Astrocyte (in vitro differentiated cells and primary cell): ENCODE measurements around the gene PRRT1B. TPM values are rescaled to one million over a fixed set of nuclear protein-coding genes. Genes with fewer than 3 reads are reported as not detected.

Experiments used
- DNase-seq: peaks from one replicate; pipeline ENCODE4 v3.0.0-alpha.2; 2010; ENCODE audit warnings: low read depth
- FAIRE-seq: peaks from 2 replicates; lab custom pipeline; 2011; peaks lifted over from hg19 to GRCh38; lab: Jason Lieb, UNC
- H2AFZ ChIP-seq: 2 replicates; pipeline ENCODE4 v1.6.0; 2012; ENCODE audit warnings: low read depth, low read length, inconsistent platforms
- H3K27ac ChIP-seq: 2 replicates; pipeline ENCODE4 v1.5.1; 2011; ENCODE audit warnings: low read depth, low read length, inconsistent platforms
- H3K27me3 ChIP-seq: 2 replicates; pipeline ENCODE4 v1.6.0; 2011; ENCODE audit warnings: low read length, inconsistent platforms; ENCODE audit not compliant: insufficient read depth
- H3K36me3 ChIP-seq: 2 replicates; pipeline ENCODE4 v1.5.1; 2011; ENCODE audit warnings: low read length, inconsistent platforms; ENCODE audit not compliant: insufficient read depth
- H3K4me1 ChIP-seq: 2 replicates; pipeline ENCODE4 v1.5.1; 2011; ENCODE audit warnings: low read length, inconsistent platforms; ENCODE audit not compliant: insufficient read depth
- H3K4me2 ChIP-seq: 2 replicates; pipeline ENCODE4 v1.6.0; 2012; ENCODE audit warnings: low read length, inconsistent platforms
- H3K4me3 ChIP-seq: 2 replicates; pipeline ENCODE4 v1.5.1; 2011; ENCODE audit warnings: low read depth, mild to moderate bottlenecking, low read length, inconsistent platforms; ENCODE audit not compliant: insufficient read depth
- H3K79me2 ChIP-seq: 2 replicates; pipeline ENCODE4 v1.6.0; 2012; ENCODE audit warnings: mild to moderate bottlenecking, low read length, inconsistent platforms; ENCODE audit not compliant: insufficient read depth
- H3K9ac ChIP-seq: 2 replicates; pipeline ENCODE4 v1.6.0; 2012; ENCODE audit warnings: mild to moderate bottlenecking, low read length, inconsistent platforms
- H3K9me3 ChIP-seq: 2 replicates; pipeline ENCODE4 v1.5.1; 2012; ENCODE audit warnings: low read depth, mild to moderate bottlenecking, low read length, inconsistent platforms; ENCODE audit not compliant: insufficient read depth
- H4K20me1 ChIP-seq: 2 replicates; pipeline ENCODE4 v1.6.0; 2012; ENCODE audit warnings: low read length, inconsistent platforms; ENCODE audit not compliant: insufficient read depth
- H3K27ac Mint-ChIP-seq: one replicate; pipeline ENCODE4 v1.8.0; 2021; ENCODE audit warnings: mild to moderate bottlenecking, mixed read lengths; ENCODE audit not compliant: unreplicated experiment
- H3K27me3 Mint-ChIP-seq: one replicate; pipeline ENCODE4 v1.8.0; 2021; ENCODE audit warnings: low read depth, mixed read lengths; ENCODE audit not compliant: unreplicated experiment
- H3K36me3 Mint-ChIP-seq: one replicate; pipeline ENCODE4 v1.8.0; 2021; ENCODE audit warnings: low read depth, mixed read lengths; ENCODE audit not compliant: unreplicated experiment
- H3K4me1 Mint-ChIP-seq: one replicate; pipeline ENCODE4 v1.8.0; 2021; ENCODE audit warnings: low read depth, mixed read lengths; ENCODE audit not compliant: unreplicated experiment
- H3K4me3 Mint-ChIP-seq: one replicate; pipeline ENCODE4 v1.8.0; 2021; ENCODE audit warnings: mild to moderate bottlenecking, moderate library complexity, mixed read lengths; ENCODE audit not compliant: unreplicated experiment
- H3K9me3 Mint-ChIP-seq: one replicate; pipeline ENCODE4 v1.8.0; 2021; ENCODE audit warnings: mild to moderate bottlenecking, mixed read lengths; ENCODE audit not compliant: unreplicated experiment
- EZH2 ChIP-seq: IDR thresholded peaks from 2 replicates; pipeline ENCODE4 v1.6.1; 2012; ENCODE audit warnings: mild to moderate bottlenecking, low read length, inconsistent platforms; ENCODE audit not compliant: insufficient read depth
- total RNA-seq: library from RNA; stranded (reverse); gene quantifications from 2 replicates; pipeline ENCODE4 v1.2.1, GENCODE V29; 2021
- TF ChIP-seq, protein P1 (sequence below): IDR thresholded peaks from 2 replicates; pipeline ENCODE4 v1.5.1; 2011; ENCODE audit warnings: low read depth, mild to moderate bottlenecking, inconsistent platforms, low read length, moderate library complexity; ENCODE audit not compliant: insufficient read depth

Gene PRRT1B
- total RNA-seq, 1 donor from 2014 or later, result not detected

DNA sequence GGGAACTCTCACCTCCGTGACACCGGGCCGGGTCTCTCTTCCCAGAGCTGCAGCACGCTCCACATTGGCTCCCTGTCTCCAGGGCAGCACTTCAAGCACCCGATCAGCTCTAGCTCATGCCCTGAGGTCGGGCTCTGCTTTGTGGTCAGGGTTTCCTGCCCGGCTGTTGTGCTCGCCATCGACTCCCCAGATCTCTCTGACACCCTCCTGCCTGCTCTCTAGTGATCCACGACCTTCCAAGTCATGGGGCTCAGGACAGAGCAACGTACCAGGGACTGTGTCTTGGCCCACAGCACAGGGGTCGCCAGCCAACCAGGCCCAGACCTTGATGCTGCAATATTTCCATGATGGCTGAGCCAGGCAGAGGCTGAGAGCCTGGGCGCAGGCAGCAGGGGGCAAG lies 45.1 kb downstream of the PRRT1B start:
- peak overlapping the region; percentile 78 for H3K4me3 Mint-ChIP-seq
- no peak overlapping the region for H3K27ac ChIP-seq
- no peak for TF ChIP-seq EZH2
- TF ChIP-seq, protein P1, sequence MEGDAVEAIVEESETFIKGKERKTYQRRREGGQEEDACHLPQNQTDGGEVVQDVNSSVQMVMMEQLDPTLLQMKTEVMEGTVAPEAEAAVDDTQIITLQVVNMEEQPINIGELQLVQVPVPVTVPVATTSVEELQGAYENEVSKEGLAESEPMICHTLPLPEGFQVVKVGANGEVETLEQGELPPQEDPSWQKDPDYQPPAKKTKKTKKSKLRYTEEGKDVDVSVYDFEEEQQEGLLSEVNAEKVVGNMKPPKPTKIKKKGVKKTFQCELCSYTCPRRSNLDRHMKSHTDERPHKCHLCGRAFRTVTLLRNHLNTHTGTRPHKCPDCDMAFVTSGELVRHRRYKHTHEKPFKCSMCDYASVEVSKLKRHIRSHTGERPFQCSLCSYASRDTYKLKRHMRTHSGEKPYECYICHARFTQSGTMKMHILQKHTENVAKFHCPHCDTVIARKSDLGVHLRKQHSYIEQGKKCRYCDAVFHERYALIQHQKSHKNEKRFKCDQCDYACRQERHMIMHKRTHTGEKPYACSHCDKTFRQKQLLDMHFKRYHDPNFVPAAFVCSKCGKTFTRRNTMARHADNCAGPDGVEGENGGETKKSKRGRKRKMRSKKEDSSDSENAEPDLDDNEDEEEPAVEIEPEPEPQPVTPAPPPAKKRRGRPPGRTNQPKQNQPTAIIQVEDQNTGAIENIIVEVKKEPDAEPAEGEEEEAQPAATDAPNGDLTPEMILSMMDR, result no peak
- no peak for DNase-seq
- H3K27me3 ChIP-seq, result no peaks in the 10 kb centered on the region
- no peak overlapping the region for H3K9ac ChIP-seq
- H4K20me1 ChIP-seq, result peaks cover 3% of the 10 kb centered on the region
- peaks cover 24% of the 10 kb centered on the region for H3K36me3 Mint-ChIP-seq
- H3K4me1 Mint-ChIP-seq, result peaks cover 24% of the 10 kb centered on the region
- no peaks in the 10 kb centered on the region for H3K27me3 Mint-ChIP-seq
- no peaks in the 10 kb centered on the region for H3K9me3 Mint-ChIP-seq
- H3K36me3 ChIP-seq, result peaks cover 3% of the 10 kb centered on the region
- H2AFZ ChIP-seq, result no peak overlapping the region
- H3K79me2 ChIP-seq, result no peaks in the 10 kb centered on the region
- H3K4me2 ChIP-seq, result no peak overlapping the region
- FAIRE-seq, result no peak
- no peak overlapping the region for H3K27ac Mint-ChIP-seq
- H3K9me3 ChIP-seq, result no peaks in the 10 kb centered on the region
- no peaks in the 10 kb centered on the region for H3K4me1 ChIP-seq
- no peak overlapping the region for H3K4me3 ChIP-seq

DNA sequence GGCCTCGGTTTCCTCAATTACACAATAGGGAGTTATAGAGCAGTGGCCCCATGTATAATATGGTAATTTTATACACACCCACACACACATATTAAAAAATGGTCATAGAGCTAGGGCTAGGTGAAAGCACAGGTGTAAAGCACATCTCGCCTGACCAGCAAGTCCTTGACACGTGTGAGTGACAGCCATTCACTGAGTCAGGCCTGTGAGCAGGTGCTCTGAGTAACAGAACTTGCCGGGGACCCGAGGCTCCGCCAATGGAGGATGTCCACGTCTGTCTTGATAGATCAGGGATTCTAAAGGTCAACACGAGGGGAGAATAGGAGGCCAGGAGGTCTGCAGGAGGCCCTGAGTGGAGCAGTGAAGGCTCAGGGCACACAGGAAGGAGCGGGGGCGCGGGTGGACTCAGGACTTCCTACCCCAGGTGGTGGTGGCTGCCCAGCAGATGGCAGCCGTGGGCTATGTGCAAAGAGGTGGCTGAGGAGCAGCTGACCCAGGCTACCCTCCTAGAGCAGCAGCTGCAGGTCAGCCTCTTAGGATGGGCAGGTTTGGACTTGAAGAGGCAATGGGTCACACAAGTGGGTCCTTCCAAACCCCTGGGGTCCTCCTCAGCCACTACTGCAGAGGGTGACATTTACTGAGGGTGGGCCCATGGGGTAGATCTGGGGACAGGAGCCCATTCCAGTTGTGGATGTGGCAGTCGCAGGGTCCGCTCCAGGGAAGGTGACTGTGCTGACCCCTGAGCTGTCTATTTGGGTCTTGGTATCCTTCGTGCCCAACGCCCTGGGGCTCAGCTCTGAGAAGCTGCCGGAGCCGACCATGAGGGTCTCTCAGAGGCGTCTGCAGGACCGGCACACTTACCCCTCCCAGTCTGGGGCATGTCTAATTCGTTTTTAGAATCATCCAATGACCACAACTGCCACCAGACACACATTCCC lies 45.9 kb downstream of the PRRT1B start:
- Histone ChIP-seq H3K27ac (no peak overlapping the region), H3K4me1 (peaks cover 4% of the 10 kb centered on the region), H2AFZ (no peak overlapping the region), H3K4me3 (no peak overlapping the region), H3K9me3 (no peaks in the 10 kb centered on the region), H4K20me1 (peaks cover 6% of the 10 kb centered on the region), H3K9ac (no peak overlapping the region), H3K27me3 (no peaks in the 10 kb centered on the region), H3K79me2 (no peaks in the 10 kb centered on the region), H3K36me3 (peaks cover 3% of the 10 kb centered on the region), H3K4me2 (no peak overlapping the region)
- TF ChIP-seq, protein P1, result peak; percentile 58
- no peak for TF ChIP-seq EZH2
- peaks cover 26% of the 10 kb centered on the region for H3K36me3 Mint-ChIP-seq
- DNase-seq, result peak; percentile 47
- FAIRE-seq, result no peak
- H3K4me1 Mint-ChIP-seq, result peaks cover 24% of the 10 kb centered on the region
- H3K9me3 Mint-ChIP-seq, result no peaks in the 10 kb centered on the region
- H3K27ac Mint-ChIP-seq, result peak overlapping the region; percentile 73
- H3K4me3 Mint-ChIP-seq, result peak overlapping the region; percentile 78
- no peaks in the 10 kb centered on the region for H3K27me3 Mint-ChIP-seq

DNA sequence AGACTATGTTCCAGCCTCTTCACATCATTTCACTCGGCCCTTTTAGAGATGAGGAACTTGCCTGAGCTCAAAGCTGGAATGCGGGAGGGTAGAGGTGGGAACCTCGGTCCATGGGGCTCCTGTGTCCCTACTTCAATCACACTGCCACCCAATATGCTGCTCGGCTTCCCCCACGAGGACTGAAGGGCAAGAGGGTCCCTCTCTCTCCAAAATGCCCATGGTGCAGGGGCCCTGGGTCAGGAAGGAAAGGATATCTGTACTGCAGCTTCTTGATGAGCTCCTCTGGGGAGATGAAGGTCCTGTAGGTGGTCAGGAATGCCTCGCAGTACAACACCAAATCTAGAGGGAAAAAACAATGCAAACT lies 46.5 kb downstream of the PRRT1B start:
- peaks cover 24% of the 10 kb centered on the region for H3K4me1 Mint-ChIP-seq
- no peaks in the 10 kb centered on the region for H3K9me3 Mint-ChIP-seq
- no peak for TF ChIP-seq EZH2
- TF ChIP-seq, protein P1, result no peak
- Histone ChIP-seq H4K20me1 (peaks cover 6% of the 10 kb centered on the region), H3K4me2 (no peak overlapping the region), H3K9ac (no peak overlapping the region), H3K27ac (no peak overlapping the region), H3K4me3 (no peak overlapping the region), H3K9me3 (no peaks in the 10 kb centered on the region), H3K4me1 (peaks cover 4% of the 10 kb centered on the region), H3K79me2 (no peaks in the 10 kb centered on the region), H2AFZ (no peak overlapping the region), H3K27me3 (no peaks in the 10 kb centered on the region), H3K36me3 (peaks cover 3% of the 10 kb centered on the region)
- DNase-seq (no peak), FAIRE-seq (no peak)
- H3K36me3 Mint-ChIP-seq, result peaks cover 27% of the 10 kb centered on the region
- H3K4me3 Mint-ChIP-seq, result no peak overlapping the region
- H3K27ac Mint-ChIP-seq, result peak overlapping the region; percentile 73
- H3K27me3 Mint-ChIP-seq, result no peaks in the 10 kb centered on the region
